ENCODE measurements around the gene ERGIC3. TPM values are rescaled to one million over a fixed set of nuclear protein-coding genes. Genes with fewer than 3 reads are reported as not detected.

The ERGIC3 gene
- total and polyA plus RNA-seq, 2 of the 13 experiments (the other 11 are each of a cell fraction or from before 2014, with no cell fraction given): 407 to 670 TPM

GRCh38 chr20:35600993-35601973 lies 59.4 kb downstream of the ERGIC3 start (continued):
- TF ChIP-seq SRY (CRISPR knock-in tag; IDR thresholded peaks at IDR 0.05) (no peak), ZNF75D (CRISPR knock-in tag; IDR thresholded peaks at IDR 0.05; ENCODE audit: borderline replicate concordance) (no peak), IRF9 (CRISPR knock-in tag; IDR thresholded peaks at IDR 0.05; ENCODE audit: borderline replicate concordance) (no peak), CHCHD3 (CRISPR knock-in tag; IDR thresholded peaks at IDR 0.05) (no peak), ZSCAN20 (CRISPR knock-in tag; IDR thresholded peaks at IDR 0.05; ENCODE audit: borderline replicate concordance) (no peak), ZNF263 (CRISPR knock-in tag; IDR thresholded peaks at IDR 0.05) (0 out of 2 replicates have a peak, but pooled peaks have one; percentile 47), ZNF879 (CRISPR knock-in tag; IDR thresholded peaks at IDR 0.05) (no peak), TARDBP (CRISPR knock-in tag; IDR thresholded peaks at IDR 0.05) (no peak)

GRCh38 chr20:35601990-35602389 lies 60.1 kb downstream of the ERGIC3 start:
- in situ Hi-C loops (cut with HindIII; ENCODE audit: extremely low pct_ligation_motif_present, low pct_unique_long_range_greater_than_20kb): loop anchor here (5.0 kb wide), 1 partner anchor 140 kb away; no protein-coding TSS in a partner anchor
- H3K9me3 ChIP-seq (ENCODE audit: low read length): no peaks in the 10 kb centered on the region
- intact Hi-C loops (cut with micrococcal nuclease; ENCODE audit: unreplicated experiment): no loop called here
- peaks cover 3 to 26% of the 10 kb centered on the region in 2 experiments; a peak in 4 of 5 replicates for H3K27me3 ChIP-seq (ENCODE audit: control insufficient read depth in 1 of 2, insufficient read depth in 2 of 2, low read length in 2 of 2)
- no peak overlapping the region for H3K27ac ChIP-seq (ENCODE audit: extremely low read length, insufficient read depth, low read length)
- FAIRE-seq: no peak
- WGBS (ENCODE audit: low lambda C conversion rate): 80% methylated on average over 30 of the region's 30 CpGs
- BruUV-seq (replicated peaks): no TSS peak
- ChIA-PET POLR2A (interaction anchor here (0.6 to 1.0 kb wide), 3 partner anchors 17 to 147 kb away, joined by 3 read pairs; partner anchors contain the start of genes CEP250 and RBM39), CTCF (ENCODE audit: low intra/inter-chr PET ratio, low total read pairs) (interaction anchor here (1.1 kb wide), 1 partner anchor 283 kb away, joined by 4 read pairs; no protein-coding TSS in a partner anchor)
- no peak overlapping the region for H3K4me3 ChIP-seq (replicated peaks in 1 of 3; ENCODE audit: insufficient read depth in 1 of 3, low read depth in 2 of 3, low read length in 3 of 3)
- H2AFZ ChIP-seq (ENCODE audit: low read length): no peak overlapping the region
- no peak for DNase-seq (ENCODE audit: low spot score)
- H3K36me3 ChIP-seq (replicated peaks in 1 of 2; ENCODE audit: control insufficient read depth in 1 of 2, insufficient read depth in 2 of 2, low read length in 2 of 2): no peaks in the 10 kb centered on the region
- no peak overlapping the region for H3K9ac ChIP-seq (ENCODE audit: insufficient read depth, low read depth, low read length)
- H3K79me2 ChIP-seq (ENCODE audit: insufficient read depth, low read length): no peaks in the 10 kb centered on the region
- H4K20me1 ChIP-seq (ENCODE audit: insufficient read depth, low read length): no peaks in the 10 kb centered on the region
- ATAC-seq: no peak
- no peak overlapping the region for H3K4me2 ChIP-seq (ENCODE audit: low read depth, low read length)
- peaks cover 27% of the 10 kb centered on the region for H3K4me1 ChIP-seq (ENCODE audit: insufficient read depth, low read length)
- no peak for TF ChIP-seq ZNF512 (CRISPR knock-in tag; IDR thresholded peaks at IDR 0.05)
- TF ChIP-seq ZNF777 (CRISPR knock-in tag; IDR thresholded peaks at IDR 0.05): no peak
- no peak for TF ChIP-seq ZNF34 (CRISPR knock-in tag; IDR thresholded peaks at IDR 0.05; ENCODE audit: borderline replicate concordance)
- TF ChIP-seq HOXA9 (CRISPR knock-in tag; IDR thresholded peaks at IDR 0.05; ENCODE audit: borderline replicate concordance): 0 out of 2 replicates have a peak, but pooled peaks have one; percentile 0
- 0 out of 2 replicates have a peak, but pooled peaks have one; percentile 2 for TF ChIP-seq SUZ12 (IDR thresholded peaks at IDR 0.05; ENCODE audit: low read depth, low read length)
- no peak for TF ChIP-seq HNF4G (IDR thresholded peaks at IDR 0.05; ENCODE audit: borderline replicate concordance, low read depth, low read length)
- TF ChIP-seq HNF4G (CRISPR knock-in tag; IDR thresholded peaks at IDR 0.05; ENCODE audit: borderline replicate concordance, low read depth): no peak
- TF ChIP-seq ELK4 (CRISPR knock-in tag; IDR thresholded peaks at IDR 0.05; ENCODE audit: borderline replicate concordance): no peak
- TF ChIP-seq ZNF230 (CRISPR knock-in tag; IDR thresholded peaks at IDR 0.05): no peak
